ENCODE data around the gene AGRN.
"Not testable (repeated sequence)": the region's sequence is repeated elsewhere in the genome, so short reads cannot be mapped to it uniquely, and the experiment has no call there.

The AGRN gene

DNA sequence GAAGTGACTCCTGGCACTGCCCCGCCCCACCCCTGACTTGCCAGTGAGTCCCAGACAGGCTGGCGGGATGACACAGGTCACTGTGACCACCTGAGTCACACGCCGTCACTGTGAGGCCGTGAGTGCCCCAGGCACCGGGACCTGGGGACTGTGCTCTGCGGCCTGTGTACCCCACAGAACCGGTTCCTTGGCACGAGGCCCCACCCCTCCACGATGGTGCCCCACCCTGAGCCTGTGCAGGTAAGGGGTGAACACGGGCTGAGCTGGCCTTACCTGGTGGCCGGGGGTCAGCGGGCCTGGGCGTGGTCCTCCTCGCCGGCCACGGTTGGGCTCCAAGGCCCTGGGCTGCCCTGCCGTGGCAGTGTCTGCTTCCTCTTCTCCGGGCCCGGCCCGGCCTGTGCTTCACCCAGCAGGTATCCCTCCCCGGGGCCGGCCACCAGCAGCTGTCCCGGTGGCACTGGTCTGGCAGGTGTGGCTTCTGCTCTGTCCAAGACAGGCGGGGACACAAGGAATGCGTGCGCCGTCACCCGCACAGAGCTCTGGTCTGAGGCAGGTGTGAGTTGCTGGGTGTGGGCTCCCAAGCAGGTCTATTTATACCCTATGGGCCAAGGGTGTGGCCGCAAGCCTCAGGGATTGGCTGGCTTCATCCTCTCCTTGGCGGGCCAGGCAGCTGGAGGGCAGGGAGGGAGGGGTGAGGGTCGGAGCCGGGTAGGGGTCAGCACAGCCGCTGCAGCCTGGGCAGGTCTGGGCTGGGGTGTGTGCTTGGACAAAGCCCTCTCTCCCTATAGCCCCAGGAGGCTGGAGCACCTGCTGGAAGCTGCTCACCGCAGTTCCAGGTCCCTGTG is 54.0 kb downstream of the AGRN start, which contains the start of gene RNF223:
Gene RNF223, minus strand, starts transcription at position 564 of the 845 bp plus-strand sequence. CDS start 1,740 bp downstream, outside the sequence.
- peak within 1 kb of the TSS; percentile 26; the same call in 1 of the 2 replicates for H2AFZ ChIP-seq (ENCODE audit: low read depth)
- peaks cover 48% of the 10 kb centered on the region for H3K27me3 ChIP-seq (ENCODE audit: insufficient read depth, low read depth)
- TF ChIP-seq, protein P1, sequence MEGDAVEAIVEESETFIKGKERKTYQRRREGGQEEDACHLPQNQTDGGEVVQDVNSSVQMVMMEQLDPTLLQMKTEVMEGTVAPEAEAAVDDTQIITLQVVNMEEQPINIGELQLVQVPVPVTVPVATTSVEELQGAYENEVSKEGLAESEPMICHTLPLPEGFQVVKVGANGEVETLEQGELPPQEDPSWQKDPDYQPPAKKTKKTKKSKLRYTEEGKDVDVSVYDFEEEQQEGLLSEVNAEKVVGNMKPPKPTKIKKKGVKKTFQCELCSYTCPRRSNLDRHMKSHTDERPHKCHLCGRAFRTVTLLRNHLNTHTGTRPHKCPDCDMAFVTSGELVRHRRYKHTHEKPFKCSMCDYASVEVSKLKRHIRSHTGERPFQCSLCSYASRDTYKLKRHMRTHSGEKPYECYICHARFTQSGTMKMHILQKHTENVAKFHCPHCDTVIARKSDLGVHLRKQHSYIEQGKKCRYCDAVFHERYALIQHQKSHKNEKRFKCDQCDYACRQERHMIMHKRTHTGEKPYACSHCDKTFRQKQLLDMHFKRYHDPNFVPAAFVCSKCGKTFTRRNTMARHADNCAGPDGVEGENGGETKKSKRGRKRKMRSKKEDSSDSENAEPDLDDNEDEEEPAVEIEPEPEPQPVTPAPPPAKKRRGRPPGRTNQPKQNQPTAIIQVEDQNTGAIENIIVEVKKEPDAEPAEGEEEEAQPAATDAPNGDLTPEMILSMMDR (conservative IDR thresholded peaks at IDR 0.05; ENCODE audit: low read depth, low read length) = no peak
- peak within 1 kb of the TSS; percentile 66 for H3K4me2 ChIP-seq
- no peaks in the 10 kb centered on the region for H3K79me2 ChIP-seq (ENCODE audit: insufficient read depth, low read depth)
- H4K20me1 ChIP-seq (ENCODE audit: insufficient read depth) = no peaks in the 10 kb centered on the region
- H3K4me1 ChIP-seq (ENCODE audit: low read depth, poor library complexity, severe bottlenecking) = peaks cover 21% of the 10 kb centered on the region
- no peak within 1 kb of the TSS for H3K9ac ChIP-seq
- H3K4me3 ChIP-seq (IDR thresholded peaks at IDR 0.05; ENCODE audit: insufficient read depth, low read depth, low read length) = no peak within 1 kb of the TSS
- no peaks in the 10 kb centered on the region for H3K36me3 ChIP-seq (ENCODE audit: insufficient read depth)
- H3K27ac ChIP-seq = no peak within 1 kb of the TSS

DNA sequence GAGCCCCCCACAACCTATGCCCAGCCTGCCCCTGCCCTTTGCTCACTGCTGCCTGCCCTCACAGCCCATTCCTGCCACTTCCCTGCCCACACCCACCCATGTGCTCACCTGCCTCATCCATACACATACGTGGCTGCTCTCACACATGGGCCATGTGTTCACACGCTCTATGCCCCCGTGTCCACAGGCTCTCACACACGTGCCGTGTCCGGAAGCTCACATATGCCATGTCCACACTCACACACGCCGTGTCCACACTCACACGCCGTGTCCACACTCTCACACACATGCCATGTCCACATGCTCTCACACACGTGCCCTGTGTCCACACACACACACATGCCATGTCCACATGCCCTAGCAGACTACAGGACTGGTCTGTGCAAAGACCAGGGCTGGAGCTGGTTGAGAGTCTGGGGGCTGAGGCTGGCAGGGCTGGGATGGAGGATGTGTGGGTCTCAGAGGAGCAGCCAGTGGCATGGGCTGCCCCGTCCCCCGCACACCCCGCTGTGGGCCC is 54.8 kb downstream of the AGRN start:
- Histone ChIP-seq H4K20me1 (ENCODE audit: insufficient read depth) (no peaks in the 10 kb centered on the region), H3K9ac (no peak overlapping the region), H3K79me2 (ENCODE audit: insufficient read depth, low read depth) (no peaks in the 10 kb centered on the region), H2AFZ (ENCODE audit: low read depth) (no peak overlapping the region), H3K27me3 (ENCODE audit: insufficient read depth, low read depth) (peaks cover 45% of the 10 kb centered on the region), H3K4me2 (peak overlapping the region; percentile 66; the same call in 1 of the 2 replicates), H3K4me3 (IDR thresholded peaks at IDR 0.05; ENCODE audit: insufficient read depth, low read depth, low read length) (no peak overlapping the region), H3K36me3 (ENCODE audit: insufficient read depth) (no peaks in the 10 kb centered on the region), H3K27ac (no peak overlapping the region), H3K4me1 (ENCODE audit: low read depth, poor library complexity, severe bottlenecking) (peaks cover 20% of the 10 kb centered on the region)
- TF ChIP-seq, protein P1 (conservative IDR thresholded peaks at IDR 0.05; ENCODE audit: low read depth, low read length) = no peak

DNA sequence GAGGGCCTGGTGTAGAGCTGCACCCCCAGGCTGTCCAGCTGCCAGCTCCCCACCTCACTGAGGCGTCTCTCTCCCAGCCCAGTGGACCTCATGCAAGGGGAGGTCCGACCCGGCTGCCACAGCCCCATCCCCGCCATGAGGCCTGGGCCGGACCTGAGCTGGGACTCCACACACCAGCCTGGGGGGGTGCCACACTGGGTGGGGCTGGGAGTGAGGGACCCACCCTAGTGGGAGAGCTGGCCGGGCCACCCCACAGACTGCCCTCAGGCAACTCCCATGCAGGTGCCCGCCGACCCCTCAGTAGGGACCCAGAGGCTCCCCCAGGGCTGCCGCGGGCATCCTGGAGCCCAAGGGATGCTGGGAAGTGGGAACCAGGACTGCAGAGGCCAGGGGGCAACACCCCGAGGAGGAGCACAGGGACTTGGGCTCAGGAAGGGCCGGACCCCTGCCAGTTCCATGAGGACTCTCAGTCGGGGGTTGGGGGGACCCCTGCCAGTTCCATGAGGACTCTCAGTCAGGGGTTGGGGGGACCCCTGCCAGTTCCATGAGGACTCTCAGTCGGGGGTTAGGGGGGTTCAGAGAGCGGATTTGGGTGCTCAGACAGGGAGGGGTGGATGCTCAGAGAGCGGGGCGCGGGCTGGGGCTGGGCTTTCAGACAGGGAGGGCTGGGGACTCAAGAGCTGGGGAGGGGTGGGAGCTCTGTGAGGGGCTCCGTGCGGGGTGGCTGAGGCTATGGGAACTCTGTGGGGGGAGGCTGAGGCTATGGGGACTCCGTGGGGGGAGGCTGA is 55.4 kb downstream of the AGRN start:
- peaks cover 45% of the 10 kb centered on the region for H3K27me3 ChIP-seq (ENCODE audit: insufficient read depth, low read depth)
- TF ChIP-seq, protein P1 (conservative IDR thresholded peaks at IDR 0.05; ENCODE audit: low read depth, low read length) = no peak
- H3K27ac ChIP-seq = no peak overlapping the region
- no peak overlapping the region for H3K9ac ChIP-seq
- no peaks in the 10 kb centered on the region for H4K20me1 ChIP-seq (ENCODE audit: insufficient read depth)
- no peak overlapping the region for H3K4me2 ChIP-seq
- H3K4me3 ChIP-seq (IDR thresholded peaks at IDR 0.05; ENCODE audit: insufficient read depth, low read depth, low read length) = no peak overlapping the region
- peaks cover 24% of the 10 kb centered on the region for H3K4me1 ChIP-seq (ENCODE audit: low read depth, poor library complexity, severe bottlenecking)
- no peak overlapping the region for H2AFZ ChIP-seq (ENCODE audit: low read depth)
- no peaks in the 10 kb centered on the region for H3K79me2 ChIP-seq (ENCODE audit: insufficient read depth, low read depth)
- no peaks in the 10 kb centered on the region for H3K36me3 ChIP-seq (ENCODE audit: insufficient read depth)

DNA sequence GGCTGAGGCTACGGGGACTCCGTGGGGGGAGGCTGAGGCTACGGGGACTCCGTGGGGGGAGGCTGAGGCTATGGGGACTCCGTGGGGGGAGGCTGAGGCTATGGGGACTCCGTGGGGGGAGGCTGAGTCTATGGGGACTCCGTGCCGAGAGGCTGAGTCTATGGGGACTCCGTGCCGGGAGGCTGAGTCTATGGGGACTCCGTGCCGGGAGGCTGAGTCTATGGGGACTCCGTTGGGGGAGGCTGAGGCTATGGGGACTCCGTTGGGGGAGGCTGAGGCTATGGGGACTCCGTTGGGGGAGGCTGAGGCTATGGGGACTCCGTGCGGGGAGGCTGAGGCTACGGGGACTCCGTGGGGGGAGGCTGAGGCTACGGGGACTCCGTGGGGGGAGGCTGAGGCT is 57.5 kb downstream of the AGRN start:
- H3K27me3 ChIP-seq (ENCODE audit: insufficient read depth, low read depth) = peaks cover 29% of the 10 kb centered on the region

More for the DNA sequence above, 57.5 kb downstream of the AGRN start:
- not testable (repeated sequence) for H4K20me1 ChIP-seq (ENCODE audit: insufficient read depth); H3K4me3 ChIP-seq (IDR thresholded peaks at IDR 0.05; ENCODE audit: insufficient read depth, low read depth, low read length); H3K36me3 ChIP-seq (ENCODE audit: insufficient read depth); H3K79me2 ChIP-seq (ENCODE audit: insufficient read depth, low read depth); H3K9ac ChIP-seq; H3K27ac ChIP-seq; H2AFZ ChIP-seq (ENCODE audit: low read depth); H3K4me2 ChIP-seq
- H3K4me1 ChIP-seq (ENCODE audit: low read depth, poor library complexity, severe bottlenecking) = peaks cover 25% of the 10 kb centered on the region
